GM12878 (cell line): ENCODE data around the gene TBXAS1. TPM values are rescaled to one million over a fixed set of nuclear protein-coding genes. Genes with fewer than 3 reads are reported as not detected.

Source experiments
- BHLHE40 ChIP-seq, 2 experiments: fragments of 450-650 bp in 1 of 2; IDR thresholded peaks; 2 replicates each; pipeline ENCODE4 v1.6.1; 2011 to 2017; ENCODE audit warnings: low read depth in 2 of 2, borderline replicate concordance in 1 of 2, improper control_type of control experiment in 1 of 2, low read length in 1 of 2, mild to moderate bottlenecking in 1 of 2
- CTCF ChIP-seq, 3 experiments: IDR thresholded peaks in 2 of 3; conservative IDR thresholded peaks in 1 of 3; 2 replicates each; pipeline ENCODE4 v1.5.1; 2011; ENCODE audit warnings: low read depth in 3 of 3, low read length in 3 of 3, mild to moderate bottlenecking in 3 of 3, control low read depth in 2 of 3, moderate library complexity in 2 of 3, inconsistent platforms in 1 of 3, mixed read lengths in 1 of 3; ENCODE audit not compliant: control insufficient read depth in 2 of 3, insufficient read depth in 1 of 3; ENCODE audit errors: extremely low read depth in 1 of 3
- EP300 ChIP-seq, 2 experiments: fragments of 150-350 bp in 1 of 2; IDR thresholded peaks; 2 replicates each; pipeline ENCODE4 v1.6.1; 2011 to 2012; ENCODE audit warnings: low read depth in 2 of 2, low read length in 2 of 2, borderline replicate concordance in 1 of 2, improper control_type of control experiment in 1 of 2, inconsistent platforms in 1 of 2; ENCODE audit not compliant: control insufficient read depth in 1 of 2
- JUNB ChIP-seq: IDR thresholded peaks from 2 replicates; pipeline ENCODE4 v1.6.1; 2016; ENCODE audit warnings: antibody characterized with exemption, mild to moderate bottlenecking
- MEF2A ChIP-seq: IDR thresholded peaks from 2 replicates; pipeline ENCODE4 v1.6.1; 2011; ENCODE audit warnings: low read depth, mild to moderate bottlenecking, low read length, moderate library complexity; ENCODE audit not compliant: insufficient read depth
- NBN ChIP-seq: fragments of 450-650 bp; IDR thresholded peaks from 2 replicates; pipeline ENCODE4 v1.6.1; 2016
- NFYA ChIP-seq: IDR thresholded peaks from 2 replicates; pipeline ENCODE4 v1.6.1; 2011; ENCODE audit warnings: low read depth, mild to moderate bottlenecking, low read length, improper control_type of control experiment, borderline replicate concordance
- NFYB ChIP-seq: IDR thresholded peaks from 2 replicates; pipeline ENCODE4 v1.6.1; 2011; ENCODE audit warnings: low read depth, mild to moderate bottlenecking, low read length, improper control_type of control experiment, moderate library complexity; ENCODE audit not compliant: insufficient read depth
- POLR2AphosphoS2 ChIP-seq: IDR thresholded peaks from 2 replicates; pipeline ENCODE4 v1.6.1; 2011; ENCODE audit warnings: low read depth, mild to moderate bottlenecking, low read length, improper control_type of control experiment, moderate library complexity
- RELB ChIP-seq: fragments of 450-650 bp; IDR thresholded peaks from 2 replicates; pipeline ENCODE4 v1.6.1; 2017; ENCODE audit warnings: low read depth, mild to moderate bottlenecking, moderate library complexity
- RFX5 ChIP-seq: IDR thresholded peaks from 2 replicates; pipeline ENCODE4 v1.6.1; 2011; ENCODE audit warnings: low read depth, low read length, improper control_type of control experiment
- SRF ChIP-seq, 2 experiments: IDR thresholded peaks; 2 replicates each; pipeline ENCODE4 v1.6.1; 2011; ENCODE audit warnings: low read depth in 2 of 2, low read length in 2 of 2, mild to moderate bottlenecking in 1 of 2, moderate library complexity in 1 of 2
- ZBTB33 ChIP-seq: fragments of 450-650 bp; IDR thresholded peaks from 2 replicates; pipeline ENCODE4 v1.6.1; 2017; ENCODE audit warnings: mild to moderate bottlenecking
- ZNF24 ChIP-seq: fragments of 450-650 bp; IDR thresholded peaks from 2 replicates; pipeline ENCODE4 v1.6.1; 2017; ENCODE audit warnings: antibody characterized with exemption, mild to moderate bottlenecking
- polyA plus RNA-seq, 11 experiments: library from polyadenylated mRNA; depleted of rRNA in 4 of 11; unstranded in 6 of 11; stranded (reverse) in 5 of 11; fragments of >200 nt; fragmentation: Nextera tagmentation in 4 of 11; fragmentation: Illumina TruSeq in 1 of 11; extraction: Ambion mirVana in 4 of 11; extraction: Trizol in 1 of 11; gene quantifications; 1 replicate in 1 of 11; 2 replicates in 10 of 11; pipeline versions ENCODE4 v1.2.1 to v1.2.3, GENCODE V29; 2011 to 2016; ENCODE audit warnings: inconsistent platforms in 2 of 11, missing spikeins in 2 of 11, low read depth in 1 of 11
- total RNA-seq, 4 experiments: library from RNA; depleted of rRNA in 3 of 4; stranded (reverse); fragments of >200 nt in 3 of 4; fragmentation: Illumina TruSeq in 1 of 4; extraction: Trizol in 1 of 4; gene quantifications; 2 replicates each; pipeline versions ENCODE4 v1.2.1 to v1.2.3, GENCODE V29; 2013 to 2021
- TF ChIP-seq, protein P1 (sequence below): fragments of 450-650 bp; IDR thresholded peaks from 2 replicates; pipeline ENCODE4 v1.6.1; 2017; ENCODE audit warnings: mild to moderate bottlenecking, moderate library complexity

Gene TBXAS1
- total and polyA plus RNA-seq, 10 of the 15 experiments (the other 5 are each of a cell fraction or from before 2014, with no cell fraction given) = 1.5 to 32.7 (median 16.3) TPM

DNA sequence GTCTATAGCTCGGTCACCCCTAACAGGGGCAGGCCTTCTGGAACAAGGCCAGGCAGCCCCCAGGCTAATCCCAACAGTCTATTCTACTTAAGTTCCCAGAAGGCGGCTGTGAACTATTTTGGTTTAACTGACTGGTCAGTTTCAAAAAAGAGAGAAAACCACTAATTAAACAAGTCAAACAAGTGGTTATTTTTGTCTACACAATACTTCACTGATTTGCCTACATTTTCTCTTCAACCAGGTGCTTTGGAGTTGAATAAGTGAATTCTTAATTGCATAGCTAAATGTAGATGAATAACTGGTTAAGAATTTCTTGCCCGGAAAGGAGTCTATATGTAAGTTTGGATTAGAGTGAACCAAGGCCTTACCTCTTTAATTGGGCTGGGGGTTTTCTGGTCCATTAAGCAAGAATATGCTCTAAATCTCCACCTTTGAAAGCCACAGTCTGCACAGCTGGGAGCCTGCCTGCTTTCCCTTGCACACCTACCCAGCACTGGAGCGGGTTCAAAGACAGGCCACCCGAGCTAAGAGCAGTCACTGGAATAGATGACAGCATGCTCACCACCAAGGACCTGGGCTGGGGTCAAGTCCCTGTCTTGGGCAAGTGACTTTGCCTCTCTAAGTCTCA lies 70.4 kb downstream of the TBXAS1 start (continued):
- TF ChIP-seq, protein P1, sequence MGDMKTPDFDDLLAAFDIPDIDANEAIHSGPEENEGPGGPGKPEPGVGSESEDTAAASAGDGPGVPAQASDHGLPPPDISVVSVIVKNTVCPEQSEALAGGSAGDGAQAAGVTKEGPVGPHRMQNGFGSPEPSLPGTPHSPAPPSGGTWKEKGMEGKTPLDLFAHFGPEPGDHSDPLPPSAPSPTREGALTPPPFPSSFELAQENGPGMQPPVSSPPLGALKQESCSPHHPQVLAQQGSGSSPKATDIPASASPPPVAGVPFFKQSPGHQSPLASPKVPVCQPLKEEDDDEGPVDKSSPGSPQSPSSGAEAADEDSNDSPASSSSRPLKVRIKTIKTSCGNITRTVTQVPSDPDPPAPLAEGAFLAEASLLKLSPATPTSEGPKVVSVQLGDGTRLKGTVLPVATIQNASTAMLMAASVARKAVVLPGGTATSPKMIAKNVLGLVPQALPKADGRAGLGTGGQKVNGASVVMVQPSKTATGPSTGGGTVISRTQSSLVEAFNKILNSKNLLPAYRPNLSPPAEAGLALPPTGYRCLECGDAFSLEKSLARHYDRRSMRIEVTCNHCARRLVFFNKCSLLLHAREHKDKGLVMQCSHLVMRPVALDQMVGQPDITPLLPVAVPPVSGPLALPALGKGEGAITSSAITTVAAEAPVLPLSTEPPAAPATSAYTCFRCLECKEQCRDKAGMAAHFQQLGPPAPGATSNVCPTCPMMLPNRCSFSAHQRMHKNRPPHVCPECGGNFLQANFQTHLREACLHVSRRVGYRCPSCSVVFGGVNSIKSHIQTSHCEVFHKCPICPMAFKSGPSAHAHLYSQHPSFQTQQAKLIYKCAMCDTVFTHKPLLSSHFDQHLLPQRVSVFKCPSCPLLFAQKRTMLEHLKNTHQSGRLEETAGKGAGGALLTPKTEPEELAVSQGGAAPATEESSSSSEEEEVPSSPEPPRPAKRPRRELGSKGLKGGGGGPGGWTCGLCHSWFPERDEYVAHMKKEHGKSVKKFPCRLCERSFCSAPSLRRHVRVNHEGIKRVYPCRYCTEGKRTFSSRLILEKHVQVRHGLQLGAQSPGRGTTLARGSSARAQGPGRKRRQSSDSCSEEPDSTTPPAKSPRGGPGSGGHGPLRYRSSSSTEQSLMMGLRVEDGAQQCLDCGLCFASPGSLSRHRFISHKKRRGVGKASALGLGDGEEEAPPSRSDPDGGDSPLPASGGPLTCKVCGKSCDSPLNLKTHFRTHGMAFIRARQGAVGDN = peak; percentile 27; the same call in 1 of the 2 replicates
- TF ChIP-seq ZNF24 = peak; percentile 84
- no peak for TF ChIP-seq RFX5
- TF ChIP-seq NFYB = no peak
- peak; percentile 48; the same call in 1 of the 2 replicates for TF ChIP-seq RELB
- no peak for TF ChIP-seq SRF (IDR thresholded peaks at IDR 0.05; ENCODE audit: low read depth in 2 of 2, low read length in 2 of 2)
- no peak for TF ChIP-seq JUNB
- no peak for TF ChIP-seq CTCF (IDR thresholded peaks at IDR 0.05 in 2 of 3, conservative IDR thresholded peaks at IDR 0.05 in 1 of 3; ENCODE audit: control insufficient read depth in 2 of 3, extremely low read depth in 1 of 3, insufficient read depth in 1 of 3, low read depth in 3 of 3, low read length in 3 of 3)
- TF ChIP-seq NFYA = no peak
- no peak for TF ChIP-seq ZBTB33
- TF ChIP-seq MEF2A = 0 out of 2 replicates have a peak, but pooled peaks have one; percentile 47
- TF ChIP-seq EP300 (IDR thresholded peaks at IDR 0.05; ENCODE audit: borderline replicate concordance in 1 of 2, control insufficient read depth in 1 of 2, low read depth in 2 of 2, low read length in 2 of 2) = peak in 1 of 2 experiments; percentile 41; a peak in 1 of 4 replicates
- no peak for TF ChIP-seq POLR2AphosphoS2
- 0 out of 2 replicates have a peak, but pooled peaks have one; percentile 45 for TF ChIP-seq NBN
- peak in 1 of 2 experiments; percentile 28; a peak in 2 of 4 replicates for TF ChIP-seq BHLHE40 (IDR thresholded peaks at IDR 0.05; ENCODE audit: borderline replicate concordance in 1 of 2, low read depth in 2 of 2, low read length in 1 of 2)
